Effector memory CD4-positive, alpha-beta T cell (primary cell): Measurements from ENCODE around the gene KLHL29.

Source experiments
- DNase-seq, 3 donors: peaks; one replicate each; pipeline ENCODE4 v3.0.0-alpha.2; 2020
- H3K27ac ChIP-seq: 2 replicates; pipeline ENCODE4 v1.7.0; 2013; ENCODE audit warnings: mild to moderate bottlenecking, low read length, moderate library complexity; ENCODE audit not compliant: insufficient read depth, poor library complexity, severe bottlenecking
- H3K27me3 ChIP-seq: replicated peaks from 2 replicates; pipeline ENCODE4 v1.7.0; 2013; ENCODE audit warnings: mild to moderate bottlenecking, low read length; ENCODE audit not compliant: insufficient read depth, control insufficient read depth, poor library complexity, severe bottlenecking
- H3K36me3 ChIP-seq: 2 replicates; pipeline ENCODE4 v1.7.0; 2013; ENCODE audit warnings: mild to moderate bottlenecking, low read length, moderate library complexity; ENCODE audit not compliant: control insufficient read depth, insufficient read depth
- H3K4me1 ChIP-seq: 2 replicates; pipeline ENCODE4 v1.7.0; 2013; ENCODE audit warnings: low read length, mild to moderate bottlenecking; ENCODE audit not compliant: control insufficient read depth, insufficient read depth, poor library complexity, severe bottlenecking
- H3K4me3 ChIP-seq: 2 replicates; pipeline ENCODE4 v1.7.0; 2013; ENCODE audit warnings: low read length, low read depth, mild to moderate bottlenecking; ENCODE audit not compliant: insufficient read depth, poor library complexity, severe bottlenecking
- H3K9me3 ChIP-seq: 2 replicates; pipeline ENCODE4 v1.7.0; 2013; ENCODE audit warnings: mild to moderate bottlenecking, low read length, moderate library complexity; ENCODE audit not compliant: control insufficient read depth

Gene KLHL29

DNA sequence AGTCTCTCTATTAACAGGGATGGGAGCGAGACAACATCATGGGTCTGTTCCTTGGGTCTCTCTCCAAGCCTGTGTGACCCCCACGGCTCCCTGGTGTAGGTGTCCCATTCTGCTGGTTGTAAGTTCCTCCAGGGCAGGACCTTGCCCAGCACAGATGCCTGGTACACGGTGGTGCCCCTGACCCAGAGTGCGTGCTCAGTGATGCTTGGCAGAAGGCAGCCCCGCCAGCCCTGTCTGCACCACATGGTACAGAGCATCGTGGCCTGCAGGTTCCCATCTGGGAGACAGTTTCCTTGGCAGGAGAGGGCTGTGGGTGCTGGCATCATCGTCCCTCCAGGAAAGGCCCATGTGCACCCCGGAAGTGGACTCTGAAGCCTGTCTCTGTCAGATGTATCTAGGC, 249.0 kb downstream of the KLHL29 start:
- H3K4me3 ChIP-seq, result no peak overlapping the region

DNA sequence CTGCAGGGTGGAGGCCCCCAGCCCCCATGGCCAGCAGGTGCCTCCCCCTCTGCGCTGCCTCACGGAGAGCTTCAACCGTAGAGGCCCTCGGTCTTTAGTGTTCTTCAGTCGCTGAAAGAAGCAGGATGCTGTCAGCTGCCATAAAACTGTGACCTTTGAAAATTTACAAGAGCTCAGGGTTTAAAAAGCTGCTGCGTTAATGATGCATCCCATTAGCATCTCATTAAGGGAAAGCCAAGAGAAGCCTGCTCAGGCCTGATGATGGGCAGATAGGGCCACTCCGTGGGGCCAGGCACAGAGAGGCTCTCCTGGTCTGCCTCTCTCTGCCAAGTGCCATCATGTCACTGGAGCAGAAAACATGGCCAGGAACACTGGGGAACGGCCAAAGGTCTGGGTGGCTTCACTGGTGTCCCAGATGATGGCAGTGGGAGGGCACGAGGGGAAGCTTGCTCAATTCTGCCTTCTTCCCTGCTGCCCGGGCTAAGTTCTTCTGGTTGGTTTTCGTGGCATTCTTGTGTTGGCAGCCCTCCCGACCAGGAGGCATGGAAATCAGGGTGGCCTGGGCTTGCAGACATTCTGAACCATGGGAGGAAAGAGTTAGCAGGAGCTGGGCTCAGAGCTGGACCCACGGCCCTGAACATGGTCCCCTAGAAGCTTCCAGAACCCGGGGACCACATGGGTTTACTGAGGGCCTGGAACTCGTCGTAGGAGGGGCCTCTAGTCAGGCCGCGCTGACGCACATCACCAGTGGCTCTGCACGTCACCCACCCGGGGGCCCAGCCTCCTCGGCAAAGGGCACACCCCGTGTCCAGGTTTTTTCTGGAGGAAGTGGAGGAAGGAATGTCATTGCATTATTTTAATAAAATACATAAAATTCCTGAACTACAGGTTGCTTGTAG, 250.7 kb downstream of the KLHL29 start:
- Histone ChIP-seq H3K27me3 (no peaks in the 10 kb centered on the region), H3K27ac (no peak overlapping the region), H3K36me3 (no peaks in the 10 kb centered on the region), H3K9me3 (no peaks in the 10 kb centered on the region), H3K4me3 (no peak overlapping the region), H3K4me1 (no peaks in the 10 kb centered on the region)
- DNase-seq, result no peak

More for the DNA sequence above, 249.0 kb downstream of the KLHL29 start:
- no peaks in the 10 kb centered on the region for H3K9me3 ChIP-seq
- no peak for DNase-seq
- no peak overlapping the region for H3K27ac ChIP-seq
- no peaks in the 10 kb centered on the region for H3K36me3 ChIP-seq
- H3K4me1 ChIP-seq, result no peaks in the 10 kb centered on the region
- no peaks in the 10 kb centered on the region for H3K27me3 ChIP-seq

DNA sequence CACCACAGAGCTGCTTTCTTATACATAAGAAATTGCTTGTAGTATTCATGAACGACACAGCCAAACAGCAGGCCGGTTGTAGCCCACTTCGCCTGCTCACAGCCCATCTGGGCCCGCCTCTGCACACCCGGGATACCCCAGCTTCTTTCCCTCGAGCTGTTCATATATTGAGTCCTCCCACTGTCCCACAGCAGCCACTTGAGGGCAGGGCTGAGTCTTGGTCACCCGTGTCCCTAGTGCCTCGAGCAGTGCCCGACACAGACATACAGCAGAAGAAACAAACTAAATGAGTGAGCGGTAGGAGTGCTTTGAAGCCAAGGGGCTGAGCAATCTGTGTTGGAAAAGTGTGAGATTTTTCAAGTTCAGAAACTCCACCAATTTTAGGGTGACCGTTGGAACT, 251.4 kb downstream of the KLHL29 start:
- Histone ChIP-seq H3K4me1 (no peaks in the 10 kb centered on the region), H3K27ac (no peak overlapping the region), H3K27me3 (no peaks in the 10 kb centered on the region), H3K36me3 (no peaks in the 10 kb centered on the region), H3K4me3 (no peak overlapping the region), H3K9me3 (no peaks in the 10 kb centered on the region)
- DNase-seq, result no peak

DNA sequence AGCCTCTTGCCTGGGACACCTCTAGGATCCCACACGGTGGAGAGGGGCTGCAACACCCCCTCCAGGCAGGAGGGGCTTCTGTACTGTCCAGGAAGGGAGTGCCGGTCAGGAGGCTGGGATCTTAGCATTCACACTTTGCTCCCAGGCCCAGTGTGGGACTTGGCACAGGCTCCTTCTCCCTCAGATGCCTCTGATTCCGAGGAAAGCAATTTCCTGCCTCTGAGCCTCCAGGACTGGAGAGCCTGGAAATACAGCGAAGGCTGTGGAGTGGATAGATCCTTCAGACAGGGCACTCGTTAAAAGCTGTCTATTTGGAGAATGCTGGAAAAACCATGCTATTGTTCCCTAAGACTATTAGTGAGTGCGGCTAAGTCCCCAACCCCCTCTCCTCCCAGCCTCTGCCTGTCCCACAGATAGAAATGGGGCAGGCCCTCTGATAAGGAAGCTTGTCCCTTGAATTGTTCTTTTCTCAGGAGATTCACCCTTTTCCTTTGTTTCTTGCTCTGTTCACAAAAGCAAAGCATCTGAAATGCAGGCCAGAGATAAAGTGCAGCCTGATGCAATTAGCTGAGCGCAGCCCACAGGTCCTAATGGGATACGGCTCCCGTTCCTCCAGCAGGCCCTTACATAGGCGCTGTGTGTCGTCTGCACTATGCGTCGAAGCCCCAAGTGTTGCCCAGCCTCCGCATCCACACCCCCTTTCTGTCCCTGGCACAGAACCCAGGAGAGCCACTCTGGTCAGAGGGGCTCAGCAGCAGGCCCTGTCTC, 252.2 kb downstream of the KLHL29 start:
- no peak for DNase-seq
- Histone ChIP-seq H3K36me3 (no peaks in the 10 kb centered on the region), H3K27ac (no peak overlapping the region), H3K27me3 (no peaks in the 10 kb centered on the region), H3K4me1 (no peaks in the 10 kb centered on the region), H3K4me3 (no peak overlapping the region), H3K9me3 (no peaks in the 10 kb centered on the region)

DNA sequence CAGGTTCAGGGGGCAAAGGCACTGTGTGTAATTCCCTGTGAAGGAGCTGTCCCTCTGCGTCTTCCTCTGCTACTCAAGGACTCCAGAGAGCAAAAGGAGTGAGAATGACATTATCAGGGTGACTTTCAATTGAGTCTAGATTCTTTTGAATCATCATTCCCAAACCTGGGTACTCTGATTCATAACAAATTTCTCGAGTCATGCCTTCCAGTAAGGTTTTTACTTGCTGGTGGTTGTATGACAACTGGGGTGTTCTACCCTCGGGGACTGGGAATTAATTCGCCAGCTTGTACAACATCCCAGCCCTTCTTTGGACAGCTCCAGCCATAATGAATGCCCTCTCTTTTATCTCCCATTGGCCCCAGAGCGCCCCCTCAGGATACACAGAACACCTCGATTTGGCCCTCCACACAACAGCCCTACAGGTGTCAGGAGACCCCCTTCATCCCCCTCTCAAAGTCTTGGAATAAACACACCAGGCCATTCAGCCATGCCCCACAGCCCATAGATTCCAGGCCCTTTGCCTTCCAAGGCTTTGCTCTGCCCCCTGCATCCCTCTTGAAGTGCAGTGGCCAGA, 254.5 kb downstream of the KLHL29 start:
- no peak for DNase-seq
- H3K4me1 ChIP-seq, result no peaks in the 10 kb centered on the region
- H3K4me3 ChIP-seq, result no peak overlapping the region
- H3K27me3 ChIP-seq, result no peaks in the 10 kb centered on the region
- no peak overlapping the region for H3K27ac ChIP-seq
- no peaks in the 10 kb centered on the region for H3K9me3 ChIP-seq
- H3K36me3 ChIP-seq, result no peaks in the 10 kb centered on the region

DNA sequence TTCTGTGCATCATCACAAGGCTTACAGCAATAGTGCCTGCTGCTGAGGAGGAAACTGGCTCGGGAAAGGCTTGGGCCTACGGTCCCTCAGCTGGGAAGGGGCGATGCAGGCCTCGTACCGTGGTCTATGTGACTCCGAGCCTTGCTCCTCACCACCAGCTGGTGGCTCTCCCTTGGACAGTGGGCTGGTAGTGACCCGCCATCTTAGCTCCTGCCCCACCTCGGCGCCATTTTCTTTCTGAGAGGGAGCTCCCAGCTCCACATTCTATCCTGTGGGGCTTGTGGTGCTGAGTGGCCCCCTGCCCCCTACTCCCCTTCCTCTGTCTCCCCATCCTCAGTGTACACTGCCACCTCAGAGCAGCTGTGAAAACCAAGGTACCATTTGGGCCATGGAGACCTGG, 255.7 kb downstream of the KLHL29 start:
- no peaks in the 10 kb centered on the region for H3K9me3 ChIP-seq
- no peak overlapping the region for H3K27ac ChIP-seq
- no peaks in the 10 kb centered on the region for H3K36me3 ChIP-seq
- DNase-seq, result no peak
- no peaks in the 10 kb centered on the region for H3K4me1 ChIP-seq
- no peaks in the 10 kb centered on the region for H3K27me3 ChIP-seq
- H3K4me3 ChIP-seq, result no peak overlapping the region

DNA sequence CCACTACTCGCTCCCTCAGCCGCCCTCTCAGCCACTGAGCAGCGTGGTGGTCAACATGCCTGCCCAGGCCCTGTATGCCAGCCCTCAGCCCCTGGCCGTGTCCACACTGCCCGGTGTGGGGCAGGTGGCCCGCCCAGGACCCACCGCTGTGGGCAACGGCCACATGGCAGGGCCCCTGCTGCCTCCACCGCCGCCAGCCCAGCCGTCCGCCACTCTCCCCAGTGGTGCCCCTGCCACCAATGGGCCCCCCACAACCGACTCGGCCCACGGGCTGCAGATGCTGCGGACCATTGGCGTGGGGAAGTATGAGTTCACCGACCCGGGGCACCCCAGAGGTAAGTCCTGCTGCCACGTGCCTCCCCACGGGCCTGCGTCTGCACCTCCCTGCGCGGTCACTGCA, 257.5 kb downstream of the KLHL29 start:
- Histone ChIP-seq H3K36me3 (no peaks in the 10 kb centered on the region), H3K27me3 (no peaks in the 10 kb centered on the region), H3K4me3 (no peak overlapping the region), H3K4me1 (no peaks in the 10 kb centered on the region), H3K27ac (no peak overlapping the region), H3K9me3 (no peaks in the 10 kb centered on the region)
- DNase-seq, result no peak

DNA sequence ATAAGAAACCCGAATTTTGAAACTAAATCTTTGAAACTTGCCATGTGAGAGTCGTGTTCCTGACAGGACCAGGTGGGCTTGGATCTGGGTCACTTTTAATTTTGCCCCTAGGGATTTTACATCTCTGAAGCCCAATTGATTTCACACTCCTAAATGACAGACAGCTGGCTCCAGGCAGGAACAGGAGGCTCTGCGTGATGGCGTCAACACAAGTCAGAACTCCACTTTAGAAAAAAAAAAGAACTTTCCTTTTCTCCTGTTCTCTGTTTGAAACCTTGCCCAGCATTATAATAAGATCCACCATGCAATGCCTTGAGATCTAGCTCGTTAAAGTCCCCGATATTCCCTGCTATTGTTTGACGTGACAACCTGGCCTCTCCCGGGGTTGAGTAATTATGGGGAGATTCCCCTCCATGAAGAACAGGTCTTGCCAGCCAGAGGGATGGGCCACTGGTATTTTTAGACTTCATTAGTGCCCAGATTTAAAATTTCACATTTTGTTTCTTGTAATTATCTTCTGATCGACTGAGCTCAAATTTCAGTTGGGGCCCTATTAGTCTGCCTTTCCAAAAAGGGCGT, 260.3 kb downstream of the KLHL29 start:
- Histone ChIP-seq H3K36me3 (no peaks in the 10 kb centered on the region), H3K9me3 (no peaks in the 10 kb centered on the region), H3K4me1 (no peaks in the 10 kb centered on the region), H3K4me3 (no peak overlapping the region), H3K27me3 (peaks cover 3% of the 10 kb centered on the region), H3K27ac (no peak overlapping the region)
- no peak for DNase-seq

DNA sequence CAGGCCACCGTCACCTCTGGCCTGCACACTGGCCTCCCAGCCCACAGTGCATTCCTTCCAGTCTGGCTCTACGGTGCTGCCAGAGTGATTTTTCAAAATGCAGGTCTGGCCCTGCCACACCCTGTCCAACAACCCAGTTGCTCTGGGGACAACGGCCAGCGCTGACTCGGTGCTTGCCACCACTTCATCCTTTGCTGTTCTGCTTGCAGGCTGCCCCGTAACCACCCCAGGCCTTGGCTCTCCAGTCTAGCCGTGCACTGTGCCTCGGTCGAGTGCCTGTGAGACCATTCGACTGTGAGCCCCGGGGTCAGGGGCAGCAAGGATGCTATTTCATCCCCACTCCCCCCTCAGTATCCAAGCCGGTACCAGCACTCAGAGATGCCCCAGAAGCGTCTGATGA, 262.6 kb downstream of the KLHL29 start:
- no peaks in the 10 kb centered on the region for H3K9me3 ChIP-seq
- no peak for DNase-seq
- no peaks in the 10 kb centered on the region for H3K36me3 ChIP-seq
- H3K27ac ChIP-seq, result no peak overlapping the region
- no peaks in the 10 kb centered on the region for H3K4me1 ChIP-seq
- H3K4me3 ChIP-seq, result no peak overlapping the region
- H3K27me3 ChIP-seq, result peaks cover 3% of the 10 kb centered on the region
